Activated naive CD4-positive, alpha-beta T cell treated with anti-CD3 and anti-CD28 coated beads for 36 hours (primary cell): ENCODE data around the gene PLA2G4E. TPM values are rescaled to one million over a fixed set of nuclear protein-coding genes. Genes with fewer than 3 reads are reported as not detected.

Source experiments
- CTCF ChIA-PET: fragments of 350-600 bp; sonication (Branson Sonifier 250); formaldehyde crosslinking; loops from one replicate; lab custom pipeline; 2021; ENCODE audit warnings: antibody characterized with exemption; lab: Charles Lee
- DNase-seq: peaks from one replicate; pipeline ENCODE4 v3.0.0-alpha.2; 2020
- H3K27ac Mint-ChIP-seq: one replicate; pipeline ENCODE4 v1.8.0; 2021; ENCODE audit warnings: mild to moderate bottlenecking, mixed read lengths
- H3K27me3 Mint-ChIP-seq: one replicate; pipeline ENCODE4 v1.8.0; 2021; ENCODE audit warnings: low read depth, mixed read lengths
- H3K36me3 Mint-ChIP-seq: one replicate; pipeline ENCODE4 v1.8.0; 2021; ENCODE audit warnings: low read depth, mixed read lengths
- H3K4me1 Mint-ChIP-seq: one replicate; pipeline ENCODE4 v1.8.0; 2021; ENCODE audit warnings: low read depth, mixed read lengths
- H3K4me3 Mint-ChIP-seq: one replicate; pipeline ENCODE4 v1.8.0; 2021; ENCODE audit warnings: mild to moderate bottlenecking, moderate library complexity, mixed read lengths
- H3K9me3 Mint-ChIP-seq: one replicate; pipeline ENCODE4 v1.8.0; 2021; ENCODE audit warnings: mixed read lengths
- intact Hi-C: fragments of 100-400 bp; cut with micrococcal nuclease; formaldehyde crosslinking; loops from one replicate; pipeline ENCODE4 v1.15.1; 2023
- total RNA-seq, 2 experiments: library from RNA; stranded (reverse); gene quantifications; one replicate each; pipeline ENCODE4 v1.2.3, GENCODE V29; 2021

The PLA2G4E gene
- total RNA-seq, 2 experiments from 2014 or later = not detected

GRCh38 chr15:41994772-41995475, 25.9 kb downstream of the PLA2G4E start:
- no peak overlapping the region for H3K4me3 Mint-ChIP-seq
- intact Hi-C loops = no loop called here
- H3K9me3 Mint-ChIP-seq = no peaks in the 10 kb centered on the region
- peaks cover 3% of the 10 kb centered on the region for H3K27me3 Mint-ChIP-seq
- CTCF ChIA-PET = interaction anchor here (1.1 to 1.4 kb wide), 4 partner anchors 61 to 88 kb away, joined by 3 to 7 read pairs (median 4); no protein-coding TSS in a partner anchor
- H3K27ac Mint-ChIP-seq = no peak overlapping the region
- H3K4me1 Mint-ChIP-seq = no peaks in the 10 kb centered on the region
- no peak for DNase-seq
- H3K36me3 Mint-ChIP-seq = no peaks in the 10 kb centered on the region

GRCh38 chr15:41994171-41994650, 26.6 kb downstream of the PLA2G4E start:
- no peaks in the 10 kb centered on the region for H3K9me3 Mint-ChIP-seq
- H3K4me3 Mint-ChIP-seq = no peak overlapping the region
- no peak for DNase-seq
- no peak overlapping the region for H3K27ac Mint-ChIP-seq
- no peaks in the 10 kb centered on the region for H3K4me1 Mint-ChIP-seq
- CTCF ChIA-PET = interaction anchor here (6.4 kb wide), 1 partner anchor 89 kb away, joined by 65 read pairs; no protein-coding TSS in a partner anchor
- intact Hi-C loops = no loop called here
- H3K36me3 Mint-ChIP-seq = no peaks in the 10 kb centered on the region
- H3K27me3 Mint-ChIP-seq = peaks cover 3% of the 10 kb centered on the region

GRCh38 chr15:41993472-41994170, 27.2 kb downstream of the PLA2G4E start:
- DNase-seq = no peak
- H3K4me3 Mint-ChIP-seq = no peak overlapping the region
- CTCF ChIA-PET = interaction anchor here (6.2 to 6.4 kb wide), 2 partner anchors 61 to 90 kb away, joined by 65 to 94 read pairs; no protein-coding TSS in a partner anchor
- intact Hi-C loops = no loop called here
- H3K9me3 Mint-ChIP-seq = no peaks in the 10 kb centered on the region
- H3K4me1 Mint-ChIP-seq = no peaks in the 10 kb centered on the region
- no peaks in the 10 kb centered on the region for H3K36me3 Mint-ChIP-seq
- H3K27me3 Mint-ChIP-seq = peaks cover 3% of the 10 kb centered on the region
- no peak overlapping the region for H3K27ac Mint-ChIP-seq

- Mint-ChIP-seq H3K27ac (no peak overlapping the region), H3K36me3 (no peaks in the 10 kb centered on the region), H3K9me3 (no peaks in the 10 kb centered on the region), H3K4me1 (no peaks in the 10 kb centered on the region), H3K4me3 (no peak overlapping the region), H3K27me3 (peaks cover 3% of the 10 kb centered on the region)
- DNase-seq = no peak
- CTCF ChIA-PET = interaction anchor here (6.2 to 6.4 kb wide), 2 partner anchors 62 to 91 kb away, joined by 65 to 94 read pairs; no protein-coding TSS in a partner anchor
- intact Hi-C loops = no loop called here
Measured at GRCh38 chr15:41992803-41993190, 28.0 kb downstream of the PLA2G4E start.

- DNase-seq = no peak
- no peaks in the 10 kb centered on the region for H3K36me3 Mint-ChIP-seq
- H3K27ac Mint-ChIP-seq = no peak overlapping the region
- H3K9me3 Mint-ChIP-seq = no peaks in the 10 kb centered on the region
- CTCF ChIA-PET = interaction anchor here (1.3 to 6.4 kb wide), 3 partner anchors 9 to 91 kb away, joined by 3 to 94 read pairs (median 65); no protein-coding TSS in a partner anchor
- peaks cover 3% of the 10 kb centered on the region for H3K27me3 Mint-ChIP-seq
- H3K4me1 Mint-ChIP-seq = no peaks in the 10 kb centered on the region
- intact Hi-C loops = no loop called here
- H3K4me3 Mint-ChIP-seq = no peak overlapping the region
Measured at GRCh38 chr15:41992151-41992802, 28.6 kb downstream of the PLA2G4E start.

GRCh38 chr15:41990691-41991090, 30.2 kb downstream of the PLA2G4E start:
- Mint-ChIP-seq H3K36me3 (no peaks in the 10 kb centered on the region), H3K4me3 (no peak overlapping the region), H3K27ac (no peak overlapping the region), H3K4me1 (no peaks in the 10 kb centered on the region), H3K9me3 (no peaks in the 10 kb centered on the region), H3K27me3 (peaks cover 3% of the 10 kb centered on the region)
- intact Hi-C loops = no loop called here
- CTCF ChIA-PET = interaction anchor here (0.8 to 6.4 kb wide), 23 partner anchors 7 to 493 kb away, joined by 3 to 94 read pairs (median 6); no protein-coding TSS in a partner anchor
- DNase-seq = no peak

- Mint-ChIP-seq H3K27ac (no peak overlapping the region), H3K9me3 (no peaks in the 10 kb centered on the region), H3K36me3 (no peaks in the 10 kb centered on the region), H3K4me3 (no peak overlapping the region), H3K27me3 (peaks cover 3% of the 10 kb centered on the region), H3K4me1 (no peaks in the 10 kb centered on the region)
- intact Hi-C loops = no loop called here
- CTCF ChIA-PET = interaction anchor here (0.5 to 6.4 kb wide), 30 partner anchors 8 to 494 kb away, joined by 3 to 94 read pairs (median 5); partner anchors contain the start of gene MAPKBP1
- no peak for DNase-seq
Measured at GRCh38 chr15:41990243-41990605, 30.6 kb downstream of the PLA2G4E start.

- Mint-ChIP-seq H3K27ac (no peak overlapping the region), H3K4me1 (no peaks in the 10 kb centered on the region), H3K27me3 (peaks cover 3% of the 10 kb centered on the region), H3K36me3 (no peaks in the 10 kb centered on the region), H3K4me3 (no peak overlapping the region), H3K9me3 (no peaks in the 10 kb centered on the region)
- intact Hi-C loops = loop anchor here (1.0 to 2.0 kb wide), 4 partner anchors 68 to 481 kb away; no protein-coding TSS in a partner anchor
- peak; percentile 93 for DNase-seq
- CTCF ChIA-PET = interaction anchor here (0.5 to 6.4 kb wide), 31 partner anchors 8 to 216 kb away, joined by 3 to 94 read pairs (median 5); partner anchors contain the start of gene MAPKBP1
Measured at GRCh38 chr15:41989573-41990242, 31.1 kb downstream of the PLA2G4E start.

GRCh38 chr15:41988896-41989572, 31.8 kb downstream of the PLA2G4E start:
- DNase-seq = no peak
- H3K27ac Mint-ChIP-seq = no peak overlapping the region
- H3K4me3 Mint-ChIP-seq = no peak overlapping the region
- H3K27me3 Mint-ChIP-seq = peaks cover 3% of the 10 kb centered on the region
- no peaks in the 10 kb centered on the region for H3K36me3 Mint-ChIP-seq
- H3K9me3 Mint-ChIP-seq = no peaks in the 10 kb centered on the region
- intact Hi-C loops = loop anchor here (1.0 to 2.0 kb wide), 4 partner anchors 68 to 482 kb away; no protein-coding TSS in a partner anchor
- H3K4me1 Mint-ChIP-seq = no peaks in the 10 kb centered on the region
- CTCF ChIA-PET = interaction anchor here (1.0 to 6.4 kb wide), 19 partner anchors 8 to 215 kb away, joined by 3 to 94 read pairs (median 6); partner anchors contain the start of gene MAPKBP1

GRCh38 chr15:41987925-41988275, 32.9 kb downstream of the PLA2G4E start:
- CTCF ChIA-PET = interaction anchor here (0.5 to 6.4 kb wide), 8 partner anchors 9 to 368 kb away, joined by 3 to 94 read pairs (median 11); no protein-coding TSS in a partner anchor
- Mint-ChIP-seq H3K4me1 (no peaks in the 10 kb centered on the region), H3K4me3 (no peak overlapping the region), H3K36me3 (no peaks in the 10 kb centered on the region), H3K9me3 (no peaks in the 10 kb centered on the region), H3K27ac (no peak overlapping the region), H3K27me3 (peaks cover 3% of the 10 kb centered on the region)
- no peak for DNase-seq
- intact Hi-C loops = loop anchor here (2.0 kb wide), 1 partner anchor 483 kb away; no protein-coding TSS in a partner anchor
